GM19438 (cell line): ENCODE results near the gene ASB18.

Source experiments
- ATAC-seq: cut with Tn5 transposase; IDR thresholded peaks from one replicate; pipeline ENCODE4 v1.9.1; 2021; ENCODE audit warnings: low read depth; ENCODE audit not compliant: unreplicated experiment

ASB18 gene

GRCh38 chr2:236176417-236176816 lies 87.8 kb downstream of the ASB18 start:
- ATAC-seq = no peak

- no peak for ATAC-seq
Observed at GRCh38 chr2:236175548-236176150, 88.6 kb downstream of the ASB18 start.

- ATAC-seq = no peak
Observed at GRCh38 chr2:236173729-236174607, 90.2 kb downstream of the ASB18 start.

GRCh38 chr2:236173036-236173728 lies 91.0 kb downstream of the ASB18 start:
- ATAC-seq = no peak

- ATAC-seq = no peak
Observed at GRCh38 chr2:236172255-236173035, 91.8 kb downstream of the ASB18 start.

- no peak for ATAC-seq
Observed at GRCh38 chr2:236171680-236172254, 92.4 kb downstream of the ASB18 start.

GRCh38 chr2:236171181-236171679 lies 93.0 kb downstream of the ASB18 start:
- no peak for ATAC-seq

- no peak for ATAC-seq
Observed at GRCh38 chr2:236170590-236171165, 93.5 kb downstream of the ASB18 start.

GRCh38 chr2:236169741-236170589 lies 94.2 kb downstream of the ASB18 start:
- ATAC-seq = no peak

- no peak for ATAC-seq
Observed at GRCh38 chr2:236169151-236169721, 95.0 kb downstream of the ASB18 start.

GRCh38 chr2:236168110-236169080 lies 95.8 kb downstream of the ASB18 start, which contains the start of gene GBX2:
Gene GBX2 (minus strand): TSS chr2:236168386. CDS start chr2:236167971, 415 bp downstream.
- ATAC-seq = no peak

- no peak for ATAC-seq
Observed at GRCh38 chr2:236167297-236168109, 96.7 kb downstream of the ASB18 start.

- no peak for ATAC-seq
Observed at GRCh38 chr2:236166796-236167296, 97.4 kb downstream of the ASB18 start.

- ATAC-seq = no peak
Observed at GRCh38 chr2:236165842-236166795, 98.1 kb downstream of the ASB18 start.
